ENCODE results near the gene TSPAN3.

DNA sequence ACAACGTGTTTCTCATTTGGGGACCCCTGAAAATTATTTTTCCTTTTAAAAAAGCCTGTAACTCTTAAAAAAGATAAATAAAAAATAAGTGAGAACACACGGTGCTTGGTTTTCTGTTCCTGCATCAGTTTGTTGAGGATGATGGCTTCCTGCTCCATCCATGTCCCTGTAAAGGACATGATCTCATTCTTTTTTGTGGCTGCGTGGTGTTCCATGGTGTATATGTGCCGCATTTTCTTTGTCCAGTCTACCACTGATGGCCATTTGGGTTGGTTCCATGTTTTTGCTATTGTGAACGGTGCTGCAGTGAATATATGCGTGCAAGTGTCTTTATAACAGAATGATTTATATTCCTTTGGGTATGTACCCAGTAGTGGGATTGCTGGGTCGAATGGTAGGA lies 2.3 kb downstream of the TSPAN3 start:
- TF ChIP-seq, protein P1, sequence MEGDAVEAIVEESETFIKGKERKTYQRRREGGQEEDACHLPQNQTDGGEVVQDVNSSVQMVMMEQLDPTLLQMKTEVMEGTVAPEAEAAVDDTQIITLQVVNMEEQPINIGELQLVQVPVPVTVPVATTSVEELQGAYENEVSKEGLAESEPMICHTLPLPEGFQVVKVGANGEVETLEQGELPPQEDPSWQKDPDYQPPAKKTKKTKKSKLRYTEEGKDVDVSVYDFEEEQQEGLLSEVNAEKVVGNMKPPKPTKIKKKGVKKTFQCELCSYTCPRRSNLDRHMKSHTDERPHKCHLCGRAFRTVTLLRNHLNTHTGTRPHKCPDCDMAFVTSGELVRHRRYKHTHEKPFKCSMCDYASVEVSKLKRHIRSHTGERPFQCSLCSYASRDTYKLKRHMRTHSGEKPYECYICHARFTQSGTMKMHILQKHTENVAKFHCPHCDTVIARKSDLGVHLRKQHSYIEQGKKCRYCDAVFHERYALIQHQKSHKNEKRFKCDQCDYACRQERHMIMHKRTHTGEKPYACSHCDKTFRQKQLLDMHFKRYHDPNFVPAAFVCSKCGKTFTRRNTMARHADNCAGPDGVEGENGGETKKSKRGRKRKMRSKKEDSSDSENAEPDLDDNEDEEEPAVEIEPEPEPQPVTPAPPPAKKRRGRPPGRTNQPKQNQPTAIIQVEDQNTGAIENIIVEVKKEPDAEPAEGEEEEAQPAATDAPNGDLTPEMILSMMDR (IDR thresholded peaks at IDR 0.05): no peak
- no peak for TF ChIP-seq POLR2A (IDR thresholded peaks at IDR 0.05)
